ENCODE results near the gene TSC22D1. TPM values are rescaled to one million over a fixed set of nuclear protein-coding genes. Genes with fewer than 3 reads are reported as not detected.
"Not testable (repeated sequence)": the region's sequence is repeated elsewhere in the genome, so short reads cannot be mapped to it uniquely, and the experiment has no call there.

The TSC22D1 gene
- total RNA-seq, 2 experiments from 2014 or later = 6.0 to 6.7 TPM

DNA sequence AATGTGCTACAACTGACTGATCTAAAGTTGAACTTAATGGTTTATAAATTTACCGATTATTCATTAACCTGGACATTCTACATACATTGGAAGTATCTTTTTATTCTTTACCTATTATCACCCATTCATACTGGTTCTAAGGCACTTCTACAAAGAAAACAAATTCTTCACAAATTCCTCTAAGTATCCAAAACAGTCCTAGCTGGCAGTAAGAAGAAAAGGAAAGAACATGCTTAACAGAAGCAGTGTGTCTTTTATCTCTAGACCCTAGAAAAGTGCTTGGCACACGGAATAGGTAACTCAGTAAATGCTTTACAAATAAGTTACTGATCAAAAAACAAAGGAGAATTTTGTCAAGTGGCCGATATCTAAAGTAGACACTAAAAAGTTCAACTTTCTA, 32.8 kb downstream of the TSC22D1 start:
- no peak for DNase-seq
- Mint-ChIP-seq H3K27me3 (no peaks in the 10 kb centered on the region), H3K27ac (no peak overlapping the region), H3K4me1 (peaks cover 2% of the 10 kb centered on the region), H3K4me3 (no peak overlapping the region), H3K9me3 (no peaks in the 10 kb centered on the region), H3K36me3 (no peaks in the 10 kb centered on the region)

DNA sequence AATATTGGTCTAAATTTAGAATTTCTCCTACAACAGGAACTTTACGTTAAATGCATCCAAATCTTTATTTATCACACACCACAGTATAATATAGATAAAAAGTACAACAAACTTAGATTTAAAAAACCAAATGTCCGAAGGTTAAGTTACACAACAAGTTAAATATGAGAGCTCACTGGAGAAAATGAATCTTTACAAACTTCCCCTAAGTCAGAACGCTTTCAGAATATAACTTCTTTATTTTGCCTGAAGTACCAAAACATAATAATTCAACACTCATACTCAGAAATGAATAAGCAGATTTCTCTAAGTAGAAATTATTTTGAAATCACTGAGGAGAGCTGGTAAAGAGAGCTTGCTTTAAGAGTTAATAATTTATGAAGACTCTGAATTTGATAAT, 33.8 kb downstream of the TSC22D1 start:
- H3K36me3 Mint-ChIP-seq = no peaks in the 10 kb centered on the region
- DNase-seq = no peak
- H3K4me3 Mint-ChIP-seq = no peak overlapping the region
- H3K9me3 Mint-ChIP-seq = no peaks in the 10 kb centered on the region
- no peaks in the 10 kb centered on the region for H3K27me3 Mint-ChIP-seq
- H3K4me1 Mint-ChIP-seq = peaks cover 3% of the 10 kb centered on the region
- no peak overlapping the region for H3K27ac Mint-ChIP-seq

DNA sequence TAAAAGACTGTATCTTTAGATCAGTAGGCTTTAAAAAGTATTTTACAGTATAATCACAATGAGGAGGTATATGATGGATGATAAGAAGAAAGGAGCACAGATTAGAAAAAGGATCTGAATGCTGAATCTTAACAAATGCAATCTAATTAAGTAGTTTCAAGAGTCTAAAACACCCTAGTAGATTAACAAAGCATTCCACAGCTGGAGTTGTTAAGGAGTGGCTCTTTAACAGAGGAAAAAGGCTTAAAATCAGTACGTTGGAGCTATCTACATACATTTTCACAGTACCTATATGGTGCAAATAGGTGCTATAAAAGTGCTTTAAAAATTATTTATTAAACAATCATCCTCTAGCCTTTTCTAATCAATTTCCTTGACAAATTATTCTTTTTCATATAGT, 34.5 kb downstream of the TSC22D1 start:
- Mint-ChIP-seq H3K36me3 (no peaks in the 10 kb centered on the region), H3K4me1 (peaks cover 2% of the 10 kb centered on the region), H3K27me3 (no peaks in the 10 kb centered on the region), H3K9me3 (no peaks in the 10 kb centered on the region), H3K4me3 (no peak overlapping the region), H3K27ac (no peak overlapping the region)
- DNase-seq = no peak

DNA sequence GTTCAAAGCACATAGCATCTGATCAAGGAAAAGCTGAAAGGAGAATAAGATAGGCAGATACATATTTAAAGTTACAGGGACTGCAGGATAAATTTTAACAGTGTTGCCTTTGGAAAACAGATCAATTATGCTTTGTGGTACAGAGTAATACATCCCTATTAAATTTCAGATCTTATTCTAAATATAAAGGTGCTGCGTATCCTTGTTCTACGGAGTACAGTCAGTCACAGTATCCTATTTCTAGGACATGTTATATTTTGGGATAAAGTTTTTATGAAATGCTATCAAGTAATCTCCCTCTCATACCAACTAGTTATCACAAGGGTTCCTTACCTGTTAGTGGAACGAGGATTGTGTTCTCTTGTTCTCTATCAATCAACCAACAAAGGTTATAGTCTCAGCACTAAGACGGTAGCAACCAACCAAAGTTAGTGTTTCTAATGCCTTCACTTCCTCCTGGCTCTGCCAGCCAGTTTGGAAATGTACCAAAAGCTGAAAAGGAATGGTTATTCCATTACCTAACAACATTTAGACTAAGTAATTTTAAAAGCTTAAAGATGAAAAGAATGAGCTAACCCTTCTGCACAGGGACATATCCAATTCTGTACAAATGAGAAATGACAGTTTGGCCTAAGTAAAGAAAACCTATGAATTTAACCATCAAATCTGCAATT, 35.2 kb downstream of the TSC22D1 start:
- no peak overlapping the region for H3K4me3 Mint-ChIP-seq
- H3K27me3 Mint-ChIP-seq = no peaks in the 10 kb centered on the region
- no peak overlapping the region for H3K27ac Mint-ChIP-seq

DNA sequence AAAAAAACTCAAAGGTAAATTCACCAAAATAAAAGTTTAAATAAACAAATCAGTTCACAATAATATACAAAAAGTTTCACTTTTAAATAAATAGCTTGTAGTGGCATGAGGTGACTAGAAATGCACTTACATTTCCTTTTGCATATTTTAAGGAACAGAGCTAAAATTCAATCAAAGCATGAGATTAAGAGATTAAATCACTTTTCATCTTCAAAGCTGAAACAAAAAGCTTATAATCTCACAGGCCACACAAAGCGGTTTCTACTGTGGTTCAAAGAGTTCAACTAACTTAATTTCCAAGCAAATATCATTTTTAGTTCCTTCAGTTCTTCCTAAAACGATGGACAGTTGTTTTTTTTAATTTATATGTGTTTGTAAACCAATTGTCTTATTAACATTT, 38.9 kb downstream of the TSC22D1 start:
- no peak overlapping the region for H3K27ac Mint-ChIP-seq
- no peak for DNase-seq
- H3K36me3 Mint-ChIP-seq = peaks cover 1% of the 10 kb centered on the region
- no peak overlapping the region for H3K4me3 Mint-ChIP-seq
- no peaks in the 10 kb centered on the region for H3K9me3 Mint-ChIP-seq
- H3K27me3 Mint-ChIP-seq = no peaks in the 10 kb centered on the region
- peaks cover 5% of the 10 kb centered on the region for H3K4me1 Mint-ChIP-seq

More for the DNA sequence above, 35.2 kb downstream of the TSC22D1 start:
- Mint-ChIP-seq H3K9me3 (no peaks in the 10 kb centered on the region), H3K36me3 (no peaks in the 10 kb centered on the region), H3K4me1 (peaks cover 5% of the 10 kb centered on the region)
- no peak for DNase-seq

DNA sequence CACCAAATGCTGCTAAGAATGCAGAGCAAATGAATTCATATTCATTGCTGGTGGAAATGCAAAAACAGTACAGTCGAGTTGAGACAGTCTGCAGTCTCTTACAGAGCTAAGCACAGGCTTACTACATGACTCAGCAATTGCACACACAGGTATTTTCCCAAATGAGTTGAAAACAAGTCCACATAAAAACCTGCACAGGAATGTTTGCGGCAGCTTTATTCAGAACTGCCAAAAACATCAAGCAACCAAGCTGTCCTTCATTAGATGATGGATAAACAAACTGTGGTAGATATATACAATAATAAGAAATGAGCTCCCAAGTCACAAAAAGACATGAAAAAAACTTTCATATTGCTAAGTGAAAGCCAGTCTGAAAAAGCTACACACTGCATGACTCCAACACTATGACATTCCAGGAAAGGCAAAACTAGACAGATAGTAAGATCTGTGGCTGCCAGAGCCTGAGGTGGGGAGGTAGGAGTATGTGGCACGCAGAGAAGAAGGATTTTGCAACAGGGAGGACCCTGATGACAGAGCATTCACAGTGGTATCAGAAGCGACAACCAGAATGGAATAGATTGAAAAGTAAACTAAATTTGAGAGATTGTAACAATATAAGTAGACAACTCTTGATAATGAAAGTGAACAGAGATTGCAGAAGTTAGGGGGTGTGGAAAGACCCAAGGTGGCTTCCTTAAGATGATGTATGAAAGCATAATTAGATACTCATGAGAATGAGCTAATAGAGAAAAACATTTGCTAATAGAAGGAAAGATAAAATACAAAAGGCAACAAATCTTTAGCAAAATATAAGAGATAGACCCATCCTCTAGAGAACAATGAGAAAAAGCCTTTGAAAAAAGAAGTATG, 52.7 kb downstream of the TSC22D1 start:
- peaks cover 8% of the 10 kb centered on the region for H3K36me3 Mint-ChIP-seq
- H3K27ac Mint-ChIP-seq = no peak overlapping the region
- H3K9me3 Mint-ChIP-seq = no peaks in the 10 kb centered on the region
- H3K4me1 Mint-ChIP-seq = no peaks in the 10 kb centered on the region
- H3K27me3 Mint-ChIP-seq = no peaks in the 10 kb centered on the region
- DNase-seq = no peak
- H3K4me3 Mint-ChIP-seq = no peak overlapping the region

DNA sequence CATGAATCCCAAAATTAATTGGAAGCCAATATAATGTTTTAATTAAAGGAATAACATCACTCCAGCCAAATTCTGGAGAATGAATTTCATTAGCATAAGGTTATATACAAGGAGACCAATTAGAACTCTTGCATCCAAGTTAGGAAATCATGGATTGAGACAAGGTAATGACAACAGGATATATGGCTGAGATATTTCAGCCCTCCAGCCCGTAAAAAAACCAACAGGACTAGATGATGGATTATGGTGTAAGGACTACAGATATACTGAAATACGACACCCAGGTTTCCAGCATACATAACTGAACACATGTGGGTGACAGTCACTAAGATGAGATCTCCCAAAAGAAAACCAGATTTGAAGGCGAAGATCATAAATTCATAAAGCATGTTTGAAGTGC, 56.5 kb downstream of the TSC22D1 start:
- Mint-ChIP-seq H3K4me1 (no peaks in the 10 kb centered on the region), H3K36me3 (peaks cover 3% of the 10 kb centered on the region), H3K9me3 (no peaks in the 10 kb centered on the region), H3K27ac (no peak overlapping the region), H3K27me3 (no peaks in the 10 kb centered on the region), H3K4me3 (no peak overlapping the region)
- DNase-seq = no peak

DNA sequence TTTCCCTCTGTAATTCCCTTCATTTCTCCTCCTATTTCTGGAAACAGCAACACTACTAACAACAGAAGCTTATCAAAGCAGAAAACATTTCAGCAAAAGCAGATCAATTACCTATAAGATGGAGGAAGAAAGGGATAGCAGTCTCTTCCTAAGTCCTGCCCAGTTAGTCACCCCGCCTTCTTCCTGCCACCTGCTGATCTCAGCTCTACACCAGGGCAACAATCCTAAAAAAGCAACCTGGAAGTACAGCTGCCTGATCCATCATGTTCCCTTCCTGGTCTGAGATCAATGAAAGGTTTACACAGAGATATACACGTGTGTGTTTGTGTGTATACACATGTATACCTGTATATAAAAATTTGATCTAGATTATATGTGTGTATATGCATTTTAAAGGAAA, 59.4 kb downstream of the TSC22D1 start:
- no peaks in the 10 kb centered on the region for H3K9me3 Mint-ChIP-seq
- H3K36me3 Mint-ChIP-seq = peaks cover 19% of the 10 kb centered on the region
- H3K27me3 Mint-ChIP-seq = no peaks in the 10 kb centered on the region
- H3K27ac Mint-ChIP-seq = no peak overlapping the region
- peaks cover 14% of the 10 kb centered on the region for H3K4me1 Mint-ChIP-seq
- no peak overlapping the region for H3K4me3 Mint-ChIP-seq
- DNase-seq = no peak

DNA sequence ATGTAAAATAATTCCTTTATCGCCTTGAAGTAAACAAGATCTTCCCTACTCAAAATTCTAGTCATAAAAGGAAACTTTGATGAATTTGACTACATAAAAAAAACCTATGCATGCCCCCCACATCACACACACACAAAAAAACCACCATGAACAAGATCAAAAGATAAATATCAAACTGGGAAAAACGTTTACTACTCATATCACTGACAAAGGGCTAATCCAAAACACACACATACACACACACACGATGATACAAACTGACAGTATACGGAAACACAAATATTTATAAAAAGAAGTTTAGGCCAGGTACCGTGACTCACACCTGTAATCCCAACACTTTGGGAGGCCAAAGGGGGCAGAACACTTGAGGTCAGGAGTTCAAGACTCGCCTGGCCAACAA, 61.9 kb downstream of the TSC22D1 start:
- H3K4me3 Mint-ChIP-seq = no peak overlapping the region
- peaks cover 14% of the 10 kb centered on the region for H3K4me1 Mint-ChIP-seq
- H3K27ac Mint-ChIP-seq = no peak overlapping the region
- no peaks in the 10 kb centered on the region for H3K27me3 Mint-ChIP-seq
- no peaks in the 10 kb centered on the region for H3K9me3 Mint-ChIP-seq
- peaks cover 17% of the 10 kb centered on the region for H3K36me3 Mint-ChIP-seq
- no peak for DNase-seq

DNA sequence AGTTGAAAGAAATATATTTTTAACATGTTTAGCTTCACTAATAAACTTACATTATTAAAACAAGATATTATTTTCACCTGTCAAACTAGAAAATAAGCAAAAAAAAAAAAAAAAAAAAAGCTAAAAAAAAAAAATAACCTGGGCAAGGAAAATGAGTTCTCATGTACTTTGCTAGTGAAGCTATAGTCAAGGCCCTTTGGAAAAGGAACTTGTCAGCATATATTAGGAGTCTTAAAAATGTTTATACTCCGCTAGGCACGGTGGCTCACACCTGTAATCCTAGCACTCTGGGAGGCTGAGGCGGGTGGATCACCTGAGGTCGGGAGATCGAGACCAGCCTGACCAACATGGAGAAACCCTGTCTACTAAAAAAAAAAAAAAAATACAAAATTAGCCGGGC, 66.3 kb downstream of the TSC22D1 start:
- not testable (repeated sequence) for H3K9me3 Mint-ChIP-seq, DNase-seq, H3K27ac Mint-ChIP-seq, H3K4me3 Mint-ChIP-seq, H3K27me3 Mint-ChIP-seq
- Mint-ChIP-seq H3K36me3 (peaks cover 17% of the 10 kb centered on the region), H3K4me1 (peaks cover 16% of the 10 kb centered on the region)

DNA sequence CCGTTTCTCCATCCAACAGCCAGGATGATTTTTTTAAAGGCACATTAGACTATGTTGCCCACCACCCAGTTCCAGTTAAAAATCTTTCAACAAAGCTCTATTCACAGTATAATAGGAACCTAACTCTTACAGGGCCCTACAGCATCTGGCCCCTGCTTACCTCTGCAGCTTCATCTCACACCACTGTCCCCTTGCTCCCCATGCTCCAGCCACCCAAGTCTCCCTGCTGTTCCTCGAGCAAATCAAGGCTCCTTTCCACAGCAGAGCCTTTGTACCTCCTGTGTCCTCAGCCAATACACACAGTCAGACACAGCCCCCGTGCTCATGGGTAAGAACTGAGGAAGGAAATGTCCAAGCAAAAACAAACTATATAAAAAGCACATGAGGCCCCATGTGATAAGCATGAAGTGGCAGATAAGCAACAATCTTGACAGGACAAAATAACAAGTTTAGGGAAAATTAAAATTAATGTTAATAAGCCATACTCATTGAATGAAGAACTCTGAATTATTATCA, 67.5 kb downstream of the TSC22D1 start:
- Mint-ChIP-seq H3K27me3 (no peaks in the 10 kb centered on the region), H3K36me3 (peaks cover 13% of the 10 kb centered on the region), H3K4me1 (peaks cover 7% of the 10 kb centered on the region), H3K27ac (no peak overlapping the region), H3K9me3 (no peaks in the 10 kb centered on the region), H3K4me3 (no peak overlapping the region)
- no peak for DNase-seq

DNA sequence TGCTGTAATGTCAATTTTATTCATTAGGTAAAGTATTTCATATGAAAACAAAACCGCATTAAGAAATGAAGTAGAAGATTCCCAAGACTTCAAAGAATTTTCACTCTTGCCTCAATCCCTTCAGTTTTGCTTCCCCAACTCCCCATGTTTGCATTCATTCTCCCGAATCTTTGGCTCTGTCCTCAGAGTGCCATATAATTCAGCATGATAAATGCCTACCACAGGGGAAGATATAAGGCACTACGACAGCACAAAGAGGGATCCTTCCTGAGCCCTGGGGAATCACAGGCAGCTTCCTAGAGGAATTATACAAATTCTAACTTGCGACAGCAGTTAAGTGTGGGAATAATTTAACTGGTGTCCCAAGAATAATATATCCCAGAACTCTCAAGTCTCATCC, 68.5 kb downstream of the TSC22D1 start:
- Mint-ChIP-seq H3K36me3 (peaks cover 4% of the 10 kb centered on the region), H3K4me1 (peaks cover 4% of the 10 kb centered on the region), H3K4me3 (no peak overlapping the region), H3K27me3 (no peaks in the 10 kb centered on the region), H3K27ac (no peak overlapping the region), H3K9me3 (no peaks in the 10 kb centered on the region)
- DNase-seq = no peak

DNA sequence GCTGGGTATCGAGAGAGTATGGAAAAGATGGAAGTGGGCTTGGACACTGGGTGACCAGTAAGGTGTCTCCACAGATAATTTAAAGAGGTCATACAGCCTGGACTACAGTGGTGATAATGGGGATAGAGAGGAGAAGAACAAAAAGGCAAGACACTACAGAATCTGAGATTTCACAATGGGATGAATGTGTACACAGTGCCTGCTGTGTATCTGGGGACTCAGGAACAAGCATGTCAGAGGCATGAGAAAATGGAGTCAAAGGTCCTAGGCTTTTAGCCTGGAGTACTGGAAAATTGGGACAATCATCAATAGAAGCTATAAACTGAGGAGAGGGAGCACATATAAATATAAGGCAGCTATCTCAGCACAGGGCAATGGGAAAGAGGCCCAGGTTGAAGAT, 69.4 kb downstream of the TSC22D1 start:
- H3K27ac Mint-ChIP-seq = no peak overlapping the region

DNA sequence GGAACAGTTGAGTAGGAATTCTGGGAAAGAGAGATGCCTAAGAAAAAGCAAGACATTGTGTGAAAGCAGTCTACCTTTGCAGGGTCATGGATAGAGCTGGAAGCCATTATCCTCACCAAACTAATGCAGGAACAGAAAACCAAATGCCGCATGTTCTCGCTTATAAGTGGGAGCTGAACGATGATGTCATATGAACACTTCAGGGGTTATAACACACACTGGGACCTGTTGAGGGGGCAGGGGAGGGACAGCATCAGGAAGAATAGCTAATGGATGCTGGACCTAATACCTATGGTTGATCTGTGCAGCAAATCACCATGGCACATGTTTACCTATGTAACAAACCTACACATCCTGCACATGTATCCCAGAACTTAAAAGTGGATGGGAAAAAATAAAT, 69.9 kb downstream of the TSC22D1 start:
- no peaks in the 10 kb centered on the region for H3K9me3 Mint-ChIP-seq
- no peaks in the 10 kb centered on the region for H3K27me3 Mint-ChIP-seq
- no peak overlapping the region for H3K4me3 Mint-ChIP-seq
- DNase-seq = no peak
- no peak overlapping the region for H3K27ac Mint-ChIP-seq
- peaks cover 4% of the 10 kb centered on the region for H3K4me1 Mint-ChIP-seq
- H3K36me3 Mint-ChIP-seq = no peaks in the 10 kb centered on the region

More for the DNA sequence above, 69.4 kb downstream of the TSC22D1 start:
- no peak overlapping the region for H3K4me3 Mint-ChIP-seq
- H3K9me3 Mint-ChIP-seq = no peaks in the 10 kb centered on the region
- H3K4me1 Mint-ChIP-seq = peaks cover 4% of the 10 kb centered on the region
- DNase-seq = no peak
- peaks cover under 1% of the 10 kb centered on the region for H3K36me3 Mint-ChIP-seq
- H3K27me3 Mint-ChIP-seq = no peaks in the 10 kb centered on the region

DNA sequence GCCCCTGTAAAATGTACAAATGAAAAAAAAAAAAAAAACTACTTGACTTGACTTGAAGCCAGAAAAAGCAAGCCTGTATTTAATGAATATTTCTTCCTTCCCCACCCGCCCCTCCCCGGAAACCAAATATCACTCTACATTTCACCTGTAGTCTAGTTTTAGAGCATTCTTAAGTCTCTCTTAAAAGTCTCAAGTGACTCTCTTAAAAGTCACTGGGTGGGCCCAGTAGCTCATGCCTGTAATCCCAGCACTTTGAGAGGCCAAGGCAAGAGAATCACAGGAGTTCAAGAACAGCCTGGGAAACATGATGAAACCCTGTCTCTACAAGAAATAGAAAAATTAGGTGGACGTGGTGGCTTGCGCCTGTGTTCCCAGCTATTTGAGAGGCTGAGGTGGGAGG, 72.0 kb downstream of the TSC22D1 start:
- Mint-ChIP-seq H3K9me3 (no peaks in the 10 kb centered on the region), H3K27me3 (no peaks in the 10 kb centered on the region), H3K27ac (no peak overlapping the region), H3K36me3 (peaks cover 1% of the 10 kb centered on the region), H3K4me3 (no peak overlapping the region), H3K4me1 (peaks cover 4% of the 10 kb centered on the region)
- no peak for DNase-seq

All from activated naive CD8-positive, alpha-beta T cell treated with anti-CD3 and anti-CD28 coated beads for 36 hours (primary cell).